Mammary epithelial cell (primary cell): ENCODE results near the gene TRAPPC5.

Experiments
- EZH2 ChIP-seq: IDR thresholded peaks from 2 replicates; pipeline ENCODE4 v1.6.1; 2012; ENCODE audit warnings: low read length, inconsistent platforms, borderline replicate concordance
- TF ChIP-seq, protein P1 (sequence below), 2 donors: IDR thresholded peaks in 1 of 2; conservative IDR thresholded peaks in 1 of 2; 2 replicates each; pipeline ENCODE4 v1.5.1; 2011 to 2012; ENCODE audit warnings: inconsistent platforms in 2 of 2, low read length in 2 of 2, mild to moderate bottlenecking in 2 of 2, control low read depth in 1 of 2, low read depth in 1 of 2; ENCODE audit not compliant: insufficient read depth in 1 of 2; ENCODE audit errors: extremely low read depth in 1 of 2

- TF ChIP-seq, protein P1, sequence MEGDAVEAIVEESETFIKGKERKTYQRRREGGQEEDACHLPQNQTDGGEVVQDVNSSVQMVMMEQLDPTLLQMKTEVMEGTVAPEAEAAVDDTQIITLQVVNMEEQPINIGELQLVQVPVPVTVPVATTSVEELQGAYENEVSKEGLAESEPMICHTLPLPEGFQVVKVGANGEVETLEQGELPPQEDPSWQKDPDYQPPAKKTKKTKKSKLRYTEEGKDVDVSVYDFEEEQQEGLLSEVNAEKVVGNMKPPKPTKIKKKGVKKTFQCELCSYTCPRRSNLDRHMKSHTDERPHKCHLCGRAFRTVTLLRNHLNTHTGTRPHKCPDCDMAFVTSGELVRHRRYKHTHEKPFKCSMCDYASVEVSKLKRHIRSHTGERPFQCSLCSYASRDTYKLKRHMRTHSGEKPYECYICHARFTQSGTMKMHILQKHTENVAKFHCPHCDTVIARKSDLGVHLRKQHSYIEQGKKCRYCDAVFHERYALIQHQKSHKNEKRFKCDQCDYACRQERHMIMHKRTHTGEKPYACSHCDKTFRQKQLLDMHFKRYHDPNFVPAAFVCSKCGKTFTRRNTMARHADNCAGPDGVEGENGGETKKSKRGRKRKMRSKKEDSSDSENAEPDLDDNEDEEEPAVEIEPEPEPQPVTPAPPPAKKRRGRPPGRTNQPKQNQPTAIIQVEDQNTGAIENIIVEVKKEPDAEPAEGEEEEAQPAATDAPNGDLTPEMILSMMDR (conservative IDR thresholded peaks at IDR 0.05 in 1 of 2, IDR thresholded peaks at IDR 0.05 in 1 of 2; ENCODE audit: extremely low read depth in 1 of 2, insufficient read depth in 1 of 2, low read depth in 1 of 2, low read length in 2 of 2): no peak
- no peak for TF ChIP-seq EZH2
These were observed 39.7 kb downstream of the TRAPPC5 start for GRCh38 chr19:7720351-7720750.
